GM18868 (cell line): ENCODE measurements around the gene MAD2L1.

Experiments used
- ATAC-seq: cut with Tn5 transposase; IDR thresholded peaks from one replicate; pipeline ENCODE4 v1.9.1; 2021; ENCODE audit warnings: mild to moderate bottlenecking, moderate library complexity; ENCODE audit not compliant: unreplicated experiment

Gene MAD2L1

GRCh38 chr4:120062663-120063195 lies 3.9 kb downstream of the MAD2L1 start:
- ATAC-seq, result no peak

DNA sequence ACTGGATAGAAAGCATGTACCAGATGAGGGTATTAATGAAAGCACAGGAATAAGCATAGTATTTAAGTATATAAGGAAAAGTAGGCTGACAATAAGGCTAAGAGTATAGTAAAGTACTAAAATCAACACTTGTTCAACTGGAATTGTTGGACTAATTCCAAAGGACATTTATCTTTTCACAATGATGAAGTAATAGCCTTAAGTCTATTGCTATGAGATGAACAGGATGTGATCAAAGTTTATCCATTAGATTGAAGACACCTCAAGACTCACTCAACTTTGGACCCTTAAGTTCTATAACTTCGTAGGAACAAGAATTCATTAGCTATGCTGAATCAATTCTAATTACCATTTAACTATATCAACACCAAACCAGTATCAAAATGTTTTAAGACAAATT lies 7.6 kb downstream of the MAD2L1 start:
- no peak for ATAC-seq

- no peak for ATAC-seq
Observed at GRCh38 chr4:120057416-120057815, 9.2 kb downstream of the MAD2L1 start.

GRCh38 chr4:120056246-120056645 lies 10.4 kb downstream of the MAD2L1 start:
- ATAC-seq, result peak; percentile 32

- ATAC-seq, result no peak
Observed at GRCh38 chr4:120055795-120056194, 10.9 kb downstream of the MAD2L1 start.

GRCh38 chr4:120055162-120055561 lies 11.5 kb downstream of the MAD2L1 start:
- no peak for ATAC-seq

GRCh38 chr4:120053911-120054310 lies 12.7 kb downstream of the MAD2L1 start:
- peak; percentile 65 for ATAC-seq

DNA sequence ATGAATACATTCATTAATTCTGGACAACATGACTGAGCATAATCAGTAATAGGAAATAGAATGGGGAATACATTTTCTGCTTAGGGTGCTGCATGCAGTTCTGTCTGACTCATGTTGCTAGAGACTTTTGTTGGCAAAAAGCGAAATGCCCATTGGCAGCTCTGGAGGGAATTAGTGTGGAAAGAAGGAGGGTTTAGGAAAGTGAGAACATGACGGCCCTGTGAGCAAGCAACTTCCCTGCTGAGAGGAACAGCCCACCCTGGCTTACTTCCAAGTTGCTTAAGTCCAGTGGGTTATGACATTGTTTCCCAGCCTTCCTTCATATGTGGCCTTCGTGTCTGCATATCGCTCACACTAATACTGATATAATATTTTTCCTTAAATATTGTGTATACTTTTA lies 13.8 kb downstream of the MAD2L1 start:
- ATAC-seq, result no peak

DNA sequence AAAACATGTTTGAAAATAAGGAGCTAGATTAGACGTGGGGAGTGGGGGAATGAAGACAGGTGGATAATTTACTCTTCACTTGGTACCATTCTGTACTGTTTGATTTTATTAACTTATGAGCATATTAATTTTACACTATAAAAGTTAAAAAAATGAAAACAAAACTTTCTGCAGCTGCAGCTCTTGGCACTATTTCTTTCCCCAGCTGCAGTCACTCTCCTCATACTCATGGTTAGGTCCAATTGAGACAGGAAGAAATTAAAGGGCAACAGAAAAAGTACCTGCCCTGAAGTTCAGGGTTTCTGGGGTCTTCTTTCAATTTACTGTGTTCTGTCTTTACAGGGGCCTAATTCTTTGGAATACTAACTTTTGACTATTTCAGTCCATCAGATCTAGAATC lies 15.4 kb downstream of the MAD2L1 start:
- no peak for ATAC-seq

GRCh38 chr4:120049732-120050494 lies 16.7 kb downstream of the MAD2L1 start:
- ATAC-seq, result peak; percentile 89

GRCh38 chr4:120043828-120044227 lies 22.8 kb downstream of the MAD2L1 start:
- no peak for ATAC-seq

- no peak for ATAC-seq
Observed at GRCh38 chr4:120037411-120037810, 29.2 kb downstream of the MAD2L1 start.

DNA sequence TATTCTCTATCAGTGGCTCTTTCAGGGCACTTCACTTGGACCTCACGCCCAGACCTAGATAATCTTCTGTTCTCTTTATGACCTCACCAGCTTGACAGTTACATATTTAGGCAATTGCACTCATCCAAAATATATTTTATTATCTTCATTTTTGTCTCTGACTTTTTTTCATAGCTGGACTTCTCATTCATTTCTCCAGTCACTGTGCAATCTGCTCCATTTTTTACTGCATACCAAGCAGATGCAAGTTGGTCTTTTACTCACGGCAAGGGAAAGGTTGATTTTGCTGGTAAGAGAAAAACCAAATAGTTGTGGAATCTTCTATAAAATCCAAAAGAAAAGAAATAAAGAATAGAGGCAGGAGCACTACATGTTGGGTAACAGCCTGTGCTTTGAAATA lies 31.7 kb downstream of the MAD2L1 start:
- ATAC-seq, result no peak

DNA sequence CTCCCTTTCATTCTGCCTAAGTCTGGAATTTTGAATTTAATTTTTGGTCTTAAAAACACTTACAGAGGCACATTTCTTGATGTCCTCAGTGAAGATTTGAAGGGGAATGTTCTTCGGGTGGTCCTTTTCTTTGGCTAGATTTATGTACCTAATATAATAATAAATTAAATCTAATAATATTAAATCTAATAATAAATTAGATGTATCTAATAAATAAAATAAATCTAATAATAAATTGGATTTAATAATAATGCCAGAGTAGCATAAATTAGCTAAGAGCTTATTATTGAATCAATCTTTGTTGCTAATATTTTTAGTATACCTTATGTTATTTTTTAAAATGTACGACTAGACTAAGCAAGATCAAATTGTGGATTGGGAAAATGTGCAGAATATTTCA lies 39.8 kb downstream of the MAD2L1 start:
- no peak for ATAC-seq

- no peak for ATAC-seq
Observed at GRCh38 chr4:120025516-120025915, 41.1 kb downstream of the MAD2L1 start.

DNA sequence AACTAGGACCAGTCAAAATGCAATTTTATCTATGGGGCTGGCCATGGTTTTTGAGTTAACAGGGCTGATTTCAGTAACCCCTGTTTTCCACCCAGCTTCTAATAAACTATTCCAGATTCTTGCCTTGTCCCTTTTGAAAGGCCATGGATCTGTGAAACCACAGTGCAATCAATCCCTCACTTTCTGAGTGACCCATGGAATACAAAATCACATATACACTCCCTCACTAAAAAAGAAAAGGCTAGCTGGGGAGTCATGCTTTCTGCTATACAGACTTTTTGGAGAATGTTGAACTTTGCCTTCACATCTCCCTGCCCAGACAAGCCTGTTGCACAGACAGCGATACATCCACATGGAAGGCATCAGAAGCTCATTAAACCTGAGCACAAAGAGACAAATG lies 47.9 kb downstream of the MAD2L1 start:
- ATAC-seq, result no peak

DNA sequence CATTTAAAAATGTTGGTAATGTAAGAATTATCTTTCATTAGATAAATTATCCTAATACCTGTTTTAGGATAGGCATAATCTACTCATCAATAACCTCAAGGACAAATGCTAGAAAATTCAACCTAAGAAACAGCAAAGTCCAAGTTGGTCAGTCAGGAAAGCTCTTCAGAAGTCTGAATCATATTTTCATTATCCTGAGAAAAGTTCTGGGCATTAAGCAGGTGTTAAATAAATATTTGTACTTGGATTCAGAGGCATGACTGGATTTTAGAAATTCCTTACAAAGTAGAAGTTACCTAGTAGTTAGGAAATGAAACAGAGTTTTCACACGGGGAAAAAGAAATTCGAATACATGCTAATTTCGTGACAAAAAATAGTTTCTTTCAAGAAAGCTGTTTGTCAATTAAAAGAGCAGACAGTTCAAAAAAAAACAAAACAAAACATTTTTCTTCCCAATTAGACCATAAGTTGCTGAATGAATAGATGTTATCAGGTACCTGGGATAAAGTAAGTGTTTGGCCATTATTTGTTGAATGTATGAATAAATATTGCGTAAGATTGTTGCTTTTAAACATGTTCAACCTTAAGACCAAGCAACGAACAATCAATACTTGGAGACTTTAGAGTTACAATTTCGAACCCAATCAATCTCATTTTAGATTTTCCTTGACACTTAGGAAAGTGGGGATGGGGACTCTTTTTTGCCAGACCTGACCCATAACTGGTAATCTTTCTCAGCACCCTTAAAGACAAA lies 48.5 kb downstream of the MAD2L1 start:
- ATAC-seq, result no peak

DNA sequence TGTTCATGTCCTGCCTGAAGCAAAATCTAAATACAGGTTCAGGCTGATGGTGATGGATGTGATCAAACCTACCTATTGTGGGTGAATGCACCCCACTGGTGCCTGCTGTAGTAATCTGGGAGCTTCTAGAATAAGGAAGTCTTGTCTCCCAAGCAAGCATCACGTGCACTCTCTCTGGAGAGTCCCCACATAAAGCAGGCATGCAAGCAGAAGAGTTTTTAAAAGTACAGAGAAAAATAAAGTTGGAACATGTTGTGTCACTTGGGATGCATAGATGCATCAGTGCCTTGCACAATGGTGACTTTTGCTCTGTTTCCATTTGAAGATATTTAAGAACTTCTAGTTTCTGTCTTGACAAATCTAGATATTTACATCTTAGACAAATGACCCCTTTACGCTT lies 54.9 kb downstream of the MAD2L1 start:
- no peak for ATAC-seq

DNA sequence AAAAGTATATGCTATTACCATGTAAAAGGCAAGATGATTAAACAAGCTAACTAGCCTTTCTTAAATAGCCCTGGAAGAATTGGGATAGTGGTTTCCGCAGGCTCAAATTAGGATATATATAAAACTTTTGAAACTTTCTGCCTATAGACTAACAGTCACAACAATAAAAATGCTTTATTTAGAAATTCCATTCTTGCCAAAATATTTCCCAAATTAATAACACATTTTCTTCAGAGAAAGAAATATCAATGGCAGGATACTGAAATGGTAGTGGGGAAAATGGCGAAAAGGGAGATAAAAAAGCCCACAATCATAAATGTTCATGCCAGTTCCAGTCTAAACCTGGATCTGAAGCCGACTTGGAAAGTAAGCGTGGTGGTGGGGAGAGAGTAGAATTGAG lies 56.0 kb downstream of the MAD2L1 start:
- ATAC-seq, result no peak

DNA sequence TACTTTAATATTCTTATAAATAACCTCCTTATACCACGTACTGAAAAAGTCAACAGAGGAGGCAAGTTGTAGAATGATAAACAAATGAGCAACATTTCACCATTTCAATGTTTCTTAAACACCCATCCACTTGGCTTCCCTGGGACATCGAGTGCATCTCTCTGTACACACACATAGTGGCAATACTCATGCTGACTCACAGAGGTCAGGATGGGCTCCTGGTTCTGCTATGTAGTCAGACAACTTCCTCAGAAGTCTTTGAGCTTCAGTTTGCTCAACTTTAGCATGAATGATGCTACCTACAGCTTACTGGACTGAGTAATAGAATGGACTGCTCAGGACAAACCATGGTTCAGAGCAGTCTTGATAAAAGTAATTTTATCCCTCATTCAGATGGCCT lies 56.9 kb downstream of the MAD2L1 start:
- no peak for ATAC-seq

DNA sequence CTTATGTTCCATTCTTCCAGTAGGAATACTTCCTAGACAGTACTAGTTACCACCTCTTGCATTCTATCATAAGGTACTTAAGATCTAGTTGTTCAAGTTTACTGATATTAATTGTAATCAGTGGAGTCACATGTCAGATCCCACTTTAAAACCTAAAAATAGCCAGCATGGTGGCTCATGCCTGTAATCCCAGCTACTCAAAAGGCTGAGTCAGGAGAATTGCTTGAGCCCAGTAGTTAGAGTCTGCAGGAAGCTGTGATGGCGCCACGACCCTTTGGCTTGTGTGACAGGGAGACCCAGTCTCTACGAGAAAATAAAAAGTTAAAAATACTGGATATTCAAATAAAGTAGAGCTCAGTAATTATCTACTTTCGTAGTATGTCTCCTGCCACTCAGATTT lies 57.7 kb downstream of the MAD2L1 start:
- no peak for ATAC-seq

- no peak for ATAC-seq
Observed at GRCh38 chr4:120007896-120008436, 58.7 kb downstream of the MAD2L1 start.
